Left colon (tissue), 2 donors: ENCODE results near the gene POTEG. TPM values are rescaled to one million over a fixed set of nuclear protein-coding genes. Genes with fewer than 3 reads are reported as not detected.
"Not testable (repeated sequence)": the region's sequence is repeated elsewhere in the genome, so short reads cannot be mapped to it uniquely, and the experiment has no call there.

Experiments
- ATAC-seq: fragments of 200-7000 bp; cut with Tn5 transposase; one replicate; pipeline ENCODE4 v1.9.1; 2020; ENCODE audit warnings: mild to moderate bottlenecking, moderate library complexity
- DNase-seq, 2 donors: peaks; one replicate each; pipeline ENCODE4 v3.0.0-alpha.2; 2020
- intact Hi-C, 2 donors: fragments of 100-400 bp; cut with DNase I in 1 of 2; cut with micrococcal nuclease in 1 of 2; formaldehyde crosslinking; loops; one replicate each; pipeline versions ENCODE4 v1.11.2 to v1.14.0; 2022; cut with DNase I, micrococcal nuclease
- long read RNA-seq: library from polyadenylated mRNA; unstranded; transcript quantifications from one replicate; pipeline ENCODE4 v2.0.0, GENCODE V29; 2021
- total RNA-seq, 2 donors: library from RNA; stranded (reverse); fragmentation: NEBNext Ultra II Directional; extraction: Animal tissue kit (Norgen Biotek cat#: 25700); gene quantifications; one replicate each; pipeline ENCODE4 v1.2.1, GENCODE V29; 2021
- donor health status: DM: no; HTN: no; CAD: no.
- donor health status: DM: yes; HTN: yes; CAD: no.

POTEG gene
- not detected for total RNA-seq
- long read RNA-seq: 0 reads

GRCh38 chr14:19434241-19434640 lies at the start of gene POTEG:
Gene POTEG (minus strand): TSS chr14:19434341. CDS start chr14:19434289, 52 bp downstream.
- intact Hi-C loops, DNase-seq, ATAC-seq: not testable (repeated sequence)

GRCh38 chr14:19482093-19482492 lies 48.0 kb upstream of the POTEG start:
- ATAC-seq, DNase-seq, intact Hi-C loops: not testable (repeated sequence)

- DNase-seq, intact Hi-C loops, ATAC-seq: not testable (repeated sequence)
These were observed 47.3 kb upstream of the POTEG start for GRCh38 chr14:19481421-19481820.

GRCh38 chr14:19480491-19480890 lies 46.4 kb upstream of the POTEG start:
- DNase-seq, intact Hi-C loops, ATAC-seq: not testable (repeated sequence)

GRCh38 chr14:19445761-19446160 lies 11.6 kb upstream of the POTEG start:
- ATAC-seq, DNase-seq, intact Hi-C loops: not testable (repeated sequence)

- intact Hi-C loops, DNase-seq, ATAC-seq: not testable (repeated sequence)
These were observed 5.7 kb upstream of the POTEG start for GRCh38 chr14:19439826-19440225.

- ATAC-seq, intact Hi-C loops, DNase-seq: not testable (repeated sequence)
These were observed 5.1 kb upstream of the POTEG start for GRCh38 chr14:19439219-19439618.

GRCh38 chr14:19437126-19437443 lies 2.9 kb upstream of the POTEG start:
- DNase-seq, ATAC-seq, intact Hi-C loops: not testable (repeated sequence)

- DNase-seq, ATAC-seq, intact Hi-C loops: not testable (repeated sequence)
These were observed 2.4 kb upstream of the POTEG start for GRCh38 chr14:19436311-19437125.

GRCh38 chr14:19435852-19436251 lies 1.7 kb upstream of the POTEG start:
- ATAC-seq, DNase-seq, intact Hi-C loops: not testable (repeated sequence)

GRCh38 chr14:19434891-19435290 lies 750 bp upstream of the POTEG start:
- DNase-seq, intact Hi-C loops, ATAC-seq: not testable (repeated sequence)

GRCh38 chr14:19433765-19434164 lies 376 bp downstream of the POTEG start:
- intact Hi-C loops, DNase-seq, ATAC-seq: not testable (repeated sequence)

- DNase-seq, ATAC-seq, intact Hi-C loops: not testable (repeated sequence)
These were observed 25.6 kb downstream of the POTEG start for GRCh38 chr14:19408519-19408918.

- not testable (repeated sequence) for ATAC-seq, DNase-seq
These were observed 32.0 kb downstream of the POTEG start for GRCh38 chr14:19402097-19402496.

GRCh38 chr14:19394727-19395126 lies 39.4 kb downstream of the POTEG start:
- intact Hi-C loops, DNase-seq, ATAC-seq: not testable (repeated sequence)

More at GRCh38 chr14:19402097-19402496, 32.0 kb downstream of the POTEG start:
- intact Hi-C loops: not testable (repeated sequence)

GRCh38 chr14:19390230-19390629 lies 43.9 kb downstream of the POTEG start:
- ATAC-seq, intact Hi-C loops: not testable (repeated sequence)
- DNase-seq: peak in 1 of 2 donors; percentile 18

GRCh38 chr14:19388741-19389140 lies 45.4 kb downstream of the POTEG start:
- ATAC-seq, DNase-seq, intact Hi-C loops: not testable (repeated sequence)

GRCh38 chr14:19386996-19387395 lies 47.1 kb downstream of the POTEG start:
- ATAC-seq, intact Hi-C loops, DNase-seq: not testable (repeated sequence)

GRCh38 chr14:19386309-19386708 lies 47.8 kb downstream of the POTEG start:
- intact Hi-C loops, ATAC-seq, DNase-seq: not testable (repeated sequence)
